GM20431 (cell line): ENCODE results near the gene RHEB.

Experiments used
- in situ Hi-C: fragments of 300-500 bp; cut with MseI, MboI; formaldehyde crosslinking; loops from one replicate; pipeline ENCODE4 v1.15.0; 2020; ENCODE audit warnings: low sequenced_read_pairs; ENCODE audit not compliant: unreplicated experiment

Gene RHEB, protein sequence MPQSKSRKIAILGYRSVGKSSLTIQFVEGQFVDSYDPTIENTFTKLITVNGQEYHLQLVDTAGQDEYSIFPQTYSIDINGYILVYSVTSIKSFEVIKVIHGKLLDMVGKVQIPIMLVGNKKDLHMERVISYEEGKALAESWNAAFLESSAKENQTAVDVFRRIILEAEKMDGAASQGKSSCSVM

GRCh38 chr7:151519765-151520418, at the start of gene RHEB:
Gene RHEB, minus strand, starts transcription at chr7:151519895. Its CDS starts 384 bp downstream, at chr7:151519511.
- in situ Hi-C loops: no loop called here

DNA sequence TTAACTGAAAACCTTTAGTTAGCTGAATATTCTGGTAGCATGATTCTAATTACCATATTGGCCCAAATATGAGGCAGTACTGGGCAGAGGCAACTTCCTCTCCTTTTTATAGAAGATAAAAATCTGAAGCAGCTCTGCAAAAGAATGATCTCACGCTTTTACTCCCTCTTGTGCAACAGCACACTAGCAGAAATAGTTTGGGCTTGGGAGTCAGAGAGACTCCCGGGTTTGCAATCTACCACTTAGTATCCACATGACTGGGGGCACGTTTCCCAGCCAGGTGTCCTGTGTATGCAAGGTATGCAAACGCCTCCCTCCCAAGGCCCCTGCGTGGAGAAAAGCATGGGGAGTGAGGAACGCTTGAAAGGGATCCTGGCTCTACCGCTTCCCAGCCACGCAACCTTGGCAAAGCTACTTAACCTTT, 47.2 kb upstream of the RHEB start:
- in situ Hi-C loops: no loop called here

DNA sequence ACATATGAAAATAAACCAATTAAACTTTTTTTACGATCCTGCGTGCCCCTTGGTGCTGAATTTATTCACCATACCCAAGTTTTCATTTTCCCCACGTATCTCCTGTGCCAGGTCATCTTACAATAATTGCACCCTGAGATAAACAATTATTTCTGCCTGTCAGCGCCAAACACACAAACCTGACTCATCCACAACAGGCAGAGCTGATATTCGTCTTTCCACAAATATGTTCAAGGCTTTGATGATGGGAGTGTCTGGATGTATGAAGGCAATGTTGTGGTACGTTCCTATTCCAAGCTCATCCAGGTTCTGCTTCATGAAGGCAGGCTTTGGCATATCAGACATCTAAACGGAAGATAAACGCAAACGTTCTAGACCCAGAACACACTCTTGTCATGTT, 45.8 kb upstream of the RHEB start:
- in situ Hi-C loops: no loop called here

DNA sequence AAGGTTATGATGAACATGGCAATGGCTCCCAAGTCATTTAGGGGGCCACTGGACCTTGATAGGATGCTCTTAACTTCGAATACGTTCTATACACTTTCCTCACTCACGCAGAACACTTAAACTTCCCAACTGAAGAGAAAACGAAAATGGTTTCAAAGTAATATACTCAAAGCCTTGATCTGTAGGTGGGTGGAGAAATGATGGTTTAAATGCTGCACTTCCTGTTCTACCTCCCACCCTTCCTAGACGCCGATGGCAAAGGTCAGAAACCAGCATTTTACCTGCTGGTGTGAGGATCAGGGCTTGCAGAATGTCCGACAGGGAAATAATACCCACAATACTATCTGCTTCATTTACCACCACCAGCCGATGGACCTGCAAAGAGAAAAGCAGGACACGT, 40.5 kb upstream of the RHEB start:
- in situ Hi-C loops: no loop called here

DNA sequence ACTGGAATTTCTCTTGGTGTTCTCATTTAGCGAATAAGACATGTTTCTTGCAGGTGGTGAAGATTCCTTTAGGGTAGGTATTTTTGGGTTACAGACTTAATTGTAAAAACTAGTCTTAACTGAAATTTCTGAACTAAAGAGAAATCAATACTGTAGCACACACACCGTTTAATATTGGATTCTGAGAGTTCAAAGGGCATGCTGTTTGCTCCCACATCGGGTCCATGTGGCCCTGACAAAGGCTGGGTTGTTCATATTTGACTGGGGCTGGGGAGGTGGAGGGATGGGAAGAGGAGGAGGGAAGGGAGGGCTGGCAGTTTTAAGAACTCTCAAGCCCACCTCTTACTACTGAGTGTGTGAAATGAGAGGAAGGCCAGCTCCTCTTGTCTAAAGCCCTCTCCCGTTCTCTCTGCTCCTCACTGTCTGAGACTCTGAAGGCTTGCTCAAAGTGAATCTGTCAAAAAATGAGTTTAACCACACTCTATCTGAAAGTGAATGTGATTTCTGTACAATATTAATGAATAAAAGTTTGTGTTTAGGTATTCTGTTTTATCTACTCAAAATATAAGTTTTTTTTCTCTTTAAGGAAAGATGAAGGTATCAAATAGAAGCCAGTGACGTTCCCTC, 40.0 kb upstream of the RHEB start:
- in situ Hi-C loops: no loop called here

- in situ Hi-C loops: no loop called here
These were observed 38.9 kb upstream of the RHEB start for GRCh38 chr7:151558575-151558974.

DNA sequence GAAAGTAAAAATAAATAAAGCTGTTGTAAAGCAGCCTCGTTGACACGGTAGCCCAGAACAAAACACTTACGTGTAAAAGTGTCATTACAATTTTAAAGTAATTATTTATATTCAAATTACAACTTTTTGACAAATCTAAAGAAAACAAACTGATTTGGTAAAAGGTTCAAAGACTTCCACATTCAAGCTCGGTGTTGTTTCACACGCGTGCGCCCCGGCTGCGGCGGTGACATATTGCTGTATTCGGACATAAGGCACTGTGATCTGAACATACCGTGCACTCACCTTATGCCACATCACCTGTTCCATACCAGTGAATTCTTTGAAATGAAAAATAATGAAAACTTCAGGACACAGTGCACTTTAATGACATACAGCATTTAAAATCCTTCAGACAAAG, 36.9 kb upstream of the RHEB start:
- in situ Hi-C loops: no loop called here

DNA sequence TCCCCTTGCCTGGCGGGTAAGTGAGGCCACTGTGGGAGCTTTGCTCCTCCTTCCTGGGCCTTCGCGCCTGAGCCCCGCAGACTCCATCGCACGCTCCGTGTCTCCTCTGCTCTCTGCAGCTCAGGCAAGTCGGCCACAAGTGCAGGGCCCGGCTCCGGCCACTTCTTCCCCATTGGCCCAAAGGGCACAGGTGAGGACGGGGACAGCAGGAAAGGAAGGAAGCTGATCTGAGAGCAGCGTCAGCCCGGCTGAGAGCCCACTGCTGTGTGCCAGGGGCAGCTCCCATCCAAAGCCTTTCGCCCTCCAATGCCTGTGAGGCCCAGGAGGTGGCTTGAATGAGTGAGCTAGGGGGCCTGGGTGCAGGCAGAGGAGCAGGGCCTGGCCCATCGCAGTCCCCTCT, 33.7 kb upstream of the RHEB start:
- in situ Hi-C loops: no loop called here

GRCh38 chr7:151552352-151553028, 32.8 kb upstream of the RHEB start:
- in situ Hi-C loops: no loop called here

DNA sequence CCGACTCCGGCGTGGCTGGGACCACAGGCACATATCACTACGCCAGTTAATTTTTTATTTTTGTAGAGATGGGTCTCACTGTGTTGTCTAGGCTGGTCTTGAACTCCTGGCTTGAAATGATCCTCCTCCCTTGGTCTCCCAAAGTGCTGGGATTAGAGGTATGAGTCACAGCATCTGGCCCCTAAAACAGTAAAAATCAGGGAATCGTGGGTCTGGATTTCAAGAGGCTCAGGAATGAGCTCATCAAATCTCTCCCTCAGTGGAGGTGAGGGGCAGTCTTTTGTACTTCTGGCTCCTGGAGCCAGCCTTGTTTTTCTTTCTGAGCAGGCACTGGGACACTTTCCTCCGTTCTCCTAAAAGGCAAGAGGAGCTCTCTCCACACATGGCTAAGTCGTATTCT, 32.1 kb upstream of the RHEB start:
- in situ Hi-C loops: no loop called here

DNA sequence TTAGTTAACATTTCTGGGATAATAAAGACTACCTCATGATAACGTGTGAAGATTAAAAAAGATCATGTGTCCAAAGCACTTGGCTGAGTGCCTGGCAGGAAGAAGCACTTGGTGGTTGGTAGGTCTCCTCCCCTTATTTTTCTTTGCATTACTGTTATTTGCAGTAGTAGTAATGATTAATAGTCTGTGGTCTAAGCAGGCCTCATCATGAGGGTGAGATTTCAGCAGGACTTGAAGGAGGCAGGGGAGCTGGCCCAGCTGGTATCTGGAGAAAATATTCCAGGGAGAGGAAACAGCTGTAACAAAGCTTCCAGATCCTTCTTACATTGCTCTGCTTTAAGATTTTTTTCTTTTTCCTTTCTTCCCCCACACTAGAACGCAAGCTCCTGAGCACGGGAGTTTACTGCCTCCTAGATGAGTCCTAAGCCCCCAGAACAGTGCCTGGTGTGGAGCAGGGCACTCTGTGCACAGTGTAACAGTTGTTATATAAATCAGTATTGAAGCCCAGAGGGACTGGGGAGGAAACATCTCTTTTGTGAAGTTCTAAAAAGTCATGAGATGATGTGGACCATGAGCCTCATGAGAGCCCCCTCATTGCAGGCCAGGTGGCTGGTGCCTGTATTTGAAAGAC, 31.1 kb upstream of the RHEB start:
- in situ Hi-C loops: no loop called here

DNA sequence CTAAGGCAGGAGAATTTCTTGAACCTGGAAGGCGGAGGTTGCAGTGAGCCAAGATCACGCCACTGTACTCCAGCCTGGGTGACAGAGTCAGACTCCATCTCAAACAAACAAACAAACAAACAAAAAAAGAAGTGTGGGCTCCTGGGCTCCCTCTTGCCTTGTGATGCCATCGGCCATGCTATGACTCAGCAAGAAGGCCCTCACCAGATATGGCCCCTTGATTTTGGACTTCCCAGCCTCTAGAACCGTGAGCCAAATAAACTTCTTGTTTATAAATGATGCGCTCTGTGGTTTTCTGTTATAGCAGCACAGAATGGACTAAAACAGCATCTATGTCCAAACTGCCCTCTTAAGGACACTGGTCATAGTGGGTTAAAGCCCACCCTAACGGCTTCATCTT, 29.9 kb upstream of the RHEB start:
- in situ Hi-C loops: no loop called here

DNA sequence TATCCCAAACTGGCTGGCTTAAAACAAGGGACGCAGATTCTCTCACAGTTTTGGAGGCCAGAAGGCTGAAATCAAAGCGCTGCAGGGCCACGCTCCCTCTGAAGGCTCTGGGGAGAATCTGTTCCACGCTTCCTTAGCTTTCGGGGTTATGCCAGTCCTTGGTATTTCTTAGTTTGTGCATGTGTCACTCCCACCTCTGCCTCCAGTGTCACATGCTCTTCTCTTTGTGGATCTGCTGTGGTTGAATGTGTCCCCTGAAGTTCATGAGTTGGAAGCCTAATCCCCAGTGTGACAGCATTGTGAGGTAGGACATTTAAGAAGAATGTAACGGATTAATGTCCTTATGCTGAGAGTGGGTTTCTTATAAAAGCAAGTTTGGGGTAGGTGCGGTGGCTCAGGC, 29.4 kb upstream of the RHEB start:
- in situ Hi-C loops: no loop called here

GRCh38 chr7:151544183-151544582, 24.5 kb upstream of the RHEB start:
- in situ Hi-C loops: no loop called here

DNA sequence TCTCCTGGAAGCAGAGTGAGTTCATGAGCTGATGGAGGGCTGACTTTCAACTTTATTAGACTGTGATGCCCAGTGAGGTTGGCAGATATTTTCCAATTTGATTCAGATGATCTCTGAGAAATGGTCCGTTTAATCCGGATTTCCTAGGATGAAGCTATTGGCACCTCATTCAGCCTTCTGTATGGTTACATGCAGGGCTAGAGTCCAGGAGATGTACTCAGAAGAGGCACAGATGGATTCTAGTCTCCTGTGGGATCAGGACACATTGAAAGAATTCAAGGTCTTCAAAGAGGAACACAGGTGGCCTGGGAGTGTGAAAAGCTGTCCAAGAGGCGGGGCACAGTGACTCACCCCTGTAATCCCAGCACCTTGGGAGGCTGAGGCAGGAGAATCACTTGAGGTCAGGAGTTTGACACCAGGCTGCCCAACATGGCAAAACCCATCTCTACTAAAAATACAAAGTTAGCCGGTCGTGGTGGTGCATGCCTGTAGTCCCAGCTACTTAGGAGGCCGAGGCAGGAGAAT, 23.0 kb upstream of the RHEB start:
- in situ Hi-C loops: no loop called here

- in situ Hi-C loops: no loop called here
These were observed 22.2 kb upstream of the RHEB start for GRCh38 chr7:151541709-151542499.

GRCh38 chr7:151540146-151540545, 20.5 kb upstream of the RHEB start:
- in situ Hi-C loops: no loop called here

DNA sequence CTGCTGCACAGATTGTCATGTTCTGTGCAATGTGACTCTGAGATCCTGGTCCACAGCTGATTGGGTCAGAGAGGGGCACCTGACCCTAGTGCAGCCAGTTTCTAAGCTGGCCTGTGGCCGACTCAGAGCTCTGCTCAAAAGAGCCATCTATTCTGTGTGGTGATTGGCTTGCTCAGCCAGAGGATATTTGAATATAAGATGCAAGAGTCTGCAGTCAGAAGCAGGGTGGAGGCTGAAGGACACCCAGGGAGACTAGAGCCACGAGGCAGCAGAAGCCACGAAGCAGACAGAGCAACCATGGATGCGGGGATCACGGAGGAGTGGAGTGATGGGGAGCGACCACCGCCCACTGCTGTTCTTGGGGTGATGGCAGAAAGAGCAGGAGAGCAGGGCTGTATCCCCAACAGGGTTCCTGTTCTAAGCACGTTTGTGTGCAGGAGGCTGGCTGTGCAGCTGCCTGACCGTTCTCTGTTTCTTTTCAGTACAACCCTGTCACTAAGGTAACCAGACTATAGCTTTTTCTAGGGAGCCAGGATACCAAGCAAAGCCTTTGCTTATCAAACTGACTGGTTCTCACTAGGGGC, 19.5 kb upstream of the RHEB start:
- in situ Hi-C loops: no loop called here

DNA sequence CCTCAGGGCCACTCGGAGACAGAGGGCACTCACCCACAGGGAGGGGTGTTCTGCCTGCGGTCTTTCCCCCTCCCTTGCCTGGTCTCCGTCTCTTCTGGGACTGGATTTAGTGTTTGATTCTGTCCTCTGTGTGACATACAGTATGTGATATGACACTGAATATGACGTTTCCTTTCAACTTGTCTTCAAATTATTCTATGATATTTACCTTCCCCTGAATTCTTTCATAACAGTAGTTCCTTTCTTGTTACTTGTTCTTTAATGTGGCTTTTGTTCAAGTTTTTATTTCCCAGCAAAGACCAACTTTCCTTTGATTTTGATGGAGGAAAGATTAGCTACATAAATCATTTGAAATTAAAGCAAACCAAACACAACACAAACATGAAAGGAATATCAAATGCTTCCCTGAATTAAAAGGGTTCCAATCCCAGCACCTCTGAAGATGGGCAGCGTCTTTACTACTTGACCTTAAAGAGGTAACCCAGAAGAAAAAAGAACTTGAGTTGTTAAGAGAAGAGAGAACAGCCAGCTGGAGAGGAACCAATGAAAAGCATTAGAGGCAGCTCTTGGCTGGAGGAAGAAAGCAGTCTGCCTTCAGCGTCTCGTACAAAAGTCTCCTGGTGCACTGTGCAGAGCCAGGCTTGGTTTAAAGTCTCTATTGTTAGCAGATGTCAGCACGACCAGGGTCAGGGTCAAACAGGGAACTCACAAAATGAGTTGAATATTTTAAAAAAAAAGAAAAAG, 18.3 kb upstream of the RHEB start:
- in situ Hi-C loops: no loop called here
